SK-MEL-5 (cell line): ENCODE results near the gene OR52K1. TPM values are rescaled to one million over a fixed set of nuclear protein-coding genes. Genes with fewer than 3 reads are reported as not detected.
"Not testable (repeated sequence)": the region's sequence is repeated elsewhere in the genome, so short reads cannot be mapped to it uniquely, and the experiment has no call there.

Source experiments
- DNase-seq: peaks from one replicate; pipeline ENCODE4 v3.0.0-alpha.2; 2016; ENCODE audit warnings: low read depth, low spot score
- in situ Hi-C: cut with HindIII; loops from 2 replicates; pipeline ENCODE4 v1.10.0; 2016; ENCODE audit warnings: low sequenced_read_pairs, high pct_unique_total_duplicates, low pct_unique_long_range_greater_than_20kb
- total RNA-seq: library from RNA; depleted of rRNA; stranded (reverse); fragments of >200 nt; shearing (Covaris generic); gene quantifications from 2 replicates; pipeline ENCODE4 v1.2.3, GENCODE V29; 2014

OR52K1 gene
- total RNA-seq, 1 experiment from 2014 or later, result not detected

- in situ Hi-C loops, result no loop called here
- no peak for DNase-seq
Observed at GRCh38 chr11:4480577-4481239, 1.7 kb upstream of the OR52K1 start.

- in situ Hi-C loops, result no loop called here
- no peak for DNase-seq
Observed at GRCh38 chr11:4481240-4481582, 1.2 kb upstream of the OR52K1 start.

GRCh38 chr11:4484310-4484709 lies 1.9 kb downstream of the OR52K1 start:
- DNase-seq, result no peak
- in situ Hi-C loops, result no loop called here

- DNase-seq, in situ Hi-C loops: not testable (repeated sequence)
Observed at GRCh38 chr11:4491405-4491804, 9.0 kb downstream of the OR52K1 start.

GRCh38 chr11:4491878-4492606 lies 9.6 kb downstream of the OR52K1 start:
- in situ Hi-C loops, result no loop called here

GRCh38 chr11:4493480-4493818 lies 11.0 kb downstream of the OR52K1 start:
- no peak for DNase-seq

More at GRCh38 chr11:4491878-4492606, 9.6 kb downstream of the OR52K1 start:
- no peak for DNase-seq

GRCh38 chr11:4495487-4495886 lies 13.0 kb downstream of the OR52K1 start:
- peak; percentile 25 for DNase-seq
- in situ Hi-C loops, result no loop called here

More at GRCh38 chr11:4493480-4493818, 11.0 kb downstream of the OR52K1 start:
- in situ Hi-C loops, result no loop called here

- no peak for DNase-seq
- in situ Hi-C loops, result no loop called here
Observed at GRCh38 chr11:4495986-4496385, 13.5 kb downstream of the OR52K1 start.

GRCh38 chr11:4496557-4497248 lies 14.3 kb downstream of the OR52K1 start:
- DNase-seq, result no peak
- in situ Hi-C loops, result no loop called here

- in situ Hi-C loops, result no loop called here
Observed at GRCh38 chr11:4508886-4509285, 26.4 kb downstream of the OR52K1 start.

GRCh38 chr11:4511282-4512245 lies 29.1 kb downstream of the OR52K1 start:
- in situ Hi-C loops, result no loop called here
- DNase-seq, result no peak

More at GRCh38 chr11:4508886-4509285, 26.4 kb downstream of the OR52K1 start:
- no peak for DNase-seq

- DNase-seq, result no peak
- in situ Hi-C loops, result no loop called here
Observed at GRCh38 chr11:4514196-4514595, 31.8 kb downstream of the OR52K1 start.

GRCh38 chr11:4522339-4522738 lies 39.9 kb downstream of the OR52K1 start:
- in situ Hi-C loops, result no loop called here
- DNase-seq, result no peak

- in situ Hi-C loops, result no loop called here
- DNase-seq, result no peak
Observed at GRCh38 chr11:4522752-4523151, 40.3 kb downstream of the OR52K1 start.

GRCh38 chr11:4523666-4524065 lies 41.2 kb downstream of the OR52K1 start:
- in situ Hi-C loops, result no loop called here
- DNase-seq, result no peak

GRCh38 chr11:4527926-4528325 lies 45.5 kb downstream of the OR52K1 start:
- in situ Hi-C loops, result no loop called here
- DNase-seq, result no peak

GRCh38 chr11:4531686-4532085 lies 49.2 kb downstream of the OR52K1 start:
- in situ Hi-C loops, result not testable (repeated sequence)

More at GRCh38 chr11:4531686-4532085, 49.2 kb downstream of the OR52K1 start:
- DNase-seq, result not testable (repeated sequence)
